IMR-90 (cell line): ENCODE data around the gene CD300H. TPM values are rescaled to one million over a fixed set of nuclear protein-coding genes. Genes with fewer than 3 reads are reported as not detected.

Experiments used
- ATAC-seq: fragments of 200-7000 bp; cut with Tn5 transposase; 2 replicates; pipeline ENCODE4 v1.9.1; 2020; ENCODE audit warnings: low read depth, mild to moderate bottlenecking, moderate library complexity
- BruUV-seq: library from RNA; stranded (reverse); fragments of 400-500 nt; replicated peaks from 2 replicates; lab custom pipeline; 2021; lab: Mats Ljungman, UMichigan
- CTCF ChIA-PET: fragments of 300-600 bp; formaldehyde crosslinking; extraction: SDS; loops from one replicate; lab custom pipeline; 2021; ENCODE audit warnings: antibody characterized with exemption; lab: Yijun Ruan, JAX
- POLR2A ChIA-PET: fragments of 300-600 bp; sonication (Branson Sonifier 250); formaldehyde crosslinking; loops from one replicate; lab custom pipeline; 2022; ENCODE audit warnings: antibody characterized with exemption; ENCODE audit not compliant: unreplicated experiment; lab: Charles Lee
- DNase-seq: peaks from one replicate; pipeline ENCODE4 v3.0.0; 2013
- H2AFZ ChIP-seq: replicated peaks from 2 replicates; pipeline ENCODE3; 2013; ENCODE audit warnings: low read length, mild to moderate bottlenecking; ENCODE audit not compliant: poor library complexity
- H2AK5ac ChIP-seq: 2 replicates; pipeline ENCODE4 v1.6.1; 2013; ENCODE audit warnings: low read depth, low read length, inconsistent platforms
- H2AK9ac ChIP-seq: replicated peaks from 2 replicates; pipeline ENCODE3; 2013; ENCODE audit warnings: mild to moderate bottlenecking, low read depth, low read length, moderate library complexity; ENCODE audit not compliant: poor library complexity
- H2BK120ac ChIP-seq: 2 replicates; pipeline ENCODE4 v1.6.1; 2013; ENCODE audit warnings: low read depth, low read length, inconsistent platforms
- H2BK15ac ChIP-seq: 3 replicates; pipeline ENCODE4 v1.6.1; 2013; ENCODE audit warnings: low read depth, low read length, inconsistent platforms
- H2BK20ac ChIP-seq: 2 replicates; pipeline ENCODE4 v1.6.1; 2013; ENCODE audit warnings: low read depth, mild to moderate bottlenecking, inconsistent platforms, low read length, moderate library complexity
- H2BK5ac ChIP-seq: 2 replicates; pipeline ENCODE4 v1.6.1; 2013; ENCODE audit warnings: mild to moderate bottlenecking, low read depth, low read length, inconsistent platforms; ENCODE audit not compliant: poor library complexity, severe bottlenecking
- H3K14ac ChIP-seq: replicated peaks from 2 replicates; pipeline ENCODE4 v1.6.1; 2013; ENCODE audit warnings: low read depth, low read length, inconsistent platforms
- H3K18ac ChIP-seq: 2 replicates; pipeline ENCODE4 v1.6.1; 2013; ENCODE audit warnings: low read depth, low read length, control low read depth
- H3K23ac ChIP-seq: 2 replicates; pipeline ENCODE4 v1.6.1; 2013; ENCODE audit warnings: low read depth, low read length, inconsistent platforms
- H3K27ac ChIP-seq: 2 replicates; pipeline ENCODE4 v1.5.1; 2013; ENCODE audit warnings: mild to moderate bottlenecking, control low read depth, low read length; ENCODE audit not compliant: insufficient read depth
- H3K27me3 ChIP-seq: 2 replicates; pipeline ENCODE4 v1.6.1; 2013; ENCODE audit warnings: low read length; ENCODE audit not compliant: control insufficient read depth, insufficient read depth
- H3K36me3 ChIP-seq: 2 replicates; pipeline ENCODE4 v1.6.1; 2013; ENCODE audit warnings: low read length, mixed read lengths; ENCODE audit not compliant: control insufficient read depth, insufficient read depth
- H3K4ac ChIP-seq: 2 replicates; pipeline ENCODE4 v1.6.1; 2013; ENCODE audit warnings: low read depth, low read length, inconsistent platforms
- H3K4me1 ChIP-seq: 2 replicates; pipeline ENCODE4 v1.6.1; 2013; ENCODE audit warnings: low read length, mixed read lengths; ENCODE audit not compliant: control insufficient read depth, insufficient read depth
- H3K4me2 ChIP-seq: 2 replicates; pipeline ENCODE4 v1.6.1; 2013; ENCODE audit warnings: low read depth, mild to moderate bottlenecking, control low read depth, low read length, moderate library complexity
- H3K4me3 ChIP-seq: 2 replicates; pipeline ENCODE4 v1.5.1; 2013; ENCODE audit warnings: low read depth, mild to moderate bottlenecking, control low read depth, low read length, moderate library complexity; ENCODE audit not compliant: insufficient read depth
- H3K56ac ChIP-seq: 2 replicates; pipeline ENCODE4 v1.6.1; 2013; ENCODE audit warnings: low read length, inconsistent platforms; ENCODE audit not compliant: insufficient read depth; ENCODE audit errors: extremely low read depth
- H3K79me1 ChIP-seq, 2 experiments: 2 replicates each; pipeline ENCODE4 v1.6.1; 2013; ENCODE audit warnings: low read length in 2 of 2, inconsistent platforms in 1 of 2, low read depth in 1 of 2
- H3K9ac ChIP-seq: 2 replicates; pipeline ENCODE4 v1.6.1; 2013; ENCODE audit warnings: low read depth, low read length, control low read depth
- H3K9me1 ChIP-seq: 2 replicates; pipeline ENCODE4 v1.6.1; 2013; ENCODE audit warnings: low read length, inconsistent platforms; ENCODE audit not compliant: insufficient read depth
- H3K9me3 ChIP-seq: 2 replicates; pipeline ENCODE4 v1.6.1; 2013; ENCODE audit warnings: low read length; ENCODE audit not compliant: control insufficient read depth, insufficient read depth
- H4K20me1 ChIP-seq: 2 replicates; pipeline ENCODE4 v1.6.1; 2013; ENCODE audit warnings: low read length, inconsistent platforms; ENCODE audit not compliant: insufficient read depth
- H4K5ac ChIP-seq: 2 replicates; pipeline ENCODE4 v1.6.1; 2013; ENCODE audit warnings: mild to moderate bottlenecking, low read depth, low read length, control low read depth
- H4K8ac ChIP-seq, 2 experiments: 2 replicates each; pipeline ENCODE4 v1.6.1; 2013; ENCODE audit warnings: low read depth in 2 of 2, low read length in 2 of 2, control low read depth in 1 of 2, inconsistent platforms in 1 of 2
- H4K91ac ChIP-seq: 2 replicates; pipeline ENCODE4 v1.6.1; 2013; ENCODE audit warnings: low read depth, low read length, inconsistent platforms; ENCODE audit not compliant: insufficient read depth
- MAFK ChIP-seq: IDR thresholded peaks from 2 replicates; pipeline ENCODE4 v1.6.1; 2012; ENCODE audit warnings: low read depth, low read length, improper control_type of control experiment
- MXI1 ChIP-seq: IDR thresholded peaks from 2 replicates; pipeline ENCODE4 v1.6.1; 2012; ENCODE audit warnings: low read depth, mild to moderate bottlenecking, low read length, moderate library complexity, borderline replicate concordance
- NFE2L2 ChIP-seq: fragments of 150-350 bp; IDR thresholded peaks from 2 replicates; pipeline ENCODE4 v1.6.1; 2016; ENCODE audit warnings: low read depth, mild to moderate bottlenecking, low read length
- RAD21 ChIP-seq: IDR thresholded peaks from 2 replicates; pipeline ENCODE4 v1.6.1; 2012; ENCODE audit warnings: low read length, improper control_type of control experiment
- WGBS, 2 experiments: methylation state at CpG; one replicate each; pipeline versions ENCODE4 v1.1.5 to v1.1.7; 2013; ENCODE audit warnings: missing lambda C conversion rate in 2 of 2; ENCODE audit not compliant: insufficient read length in 1 of 2; ENCODE audit errors: extremely low coverage in 2 of 2; 5-methylcytosine and 5-hydroxymethylcytosine counted together
- dilution Hi-C: fragments of 300-500 bp; cut with HindIII; formaldehyde crosslinking; loops from one replicate; pipeline ENCODE4 v1.14.3; 2018; ENCODE audit warnings: low sequenced_read_pairs; ENCODE audit not compliant: unreplicated experiment
- in situ Hi-C: fragments of 300-500 bp; cut with MboI; formaldehyde crosslinking; loops from 3 replicates; pipeline ENCODE4 v1.14.3; 2019; ENCODE audit warnings: low sequenced_read_pairs, inconsistent platforms, mixed read lengths
- intact Hi-C: fragments of 100-400 bp; cut with micrococcal nuclease; formaldehyde crosslinking; loops from 2 replicates; pipeline ENCODE4 v1.10.0; 2022
- polyA plus RNA-seq, 3 experiments: library from polyadenylated mRNA; depleted of rRNA; stranded (reverse); fragments of >200 nt; gene quantifications; 2 replicates each; pipeline ENCODE4 v1.2.3, GENCODE V29; 2012; ENCODE audit warnings: low replicate concordance in 1 of 3
- total RNA-seq: library from RNA; depleted of rRNA; stranded (reverse); fragments of >200 nt; gene quantifications from 2 replicates; pipeline ENCODE4 v1.2.3, GENCODE V29; 2012

The CD300H gene
- total and polyA plus RNA-seq, 2 of the 4 experiments (the other 2 are of a cell fraction) = not detected

- Histone ChIP-seq H3K14ac (no peak overlapping the region), H4K5ac (no peak overlapping the region), H3K27me3 (no peaks in the 10 kb centered on the region), H2BK5ac (no peak overlapping the region), H2BK120ac (no peak overlapping the region), H3K56ac (no peak overlapping the region), H3K9me1 (no peaks in the 10 kb centered on the region), H2AK9ac (no peak overlapping the region), H3K9me3 (peaks cover 45% of the 10 kb centered on the region), H3K23ac (no peak overlapping the region), H2AFZ (no peak overlapping the region), H2BK20ac (no peak overlapping the region), H3K9ac (no peak overlapping the region), H3K79me1 (no peaks in the 10 kb centered on the region), H3K4me2 (no peak overlapping the region), H2AK5ac (no peak overlapping the region), H4K91ac (no peak overlapping the region), H4K8ac (no peak overlapping the region), H2BK15ac (no peak overlapping the region), H3K18ac (no peak overlapping the region), H4K20me1 (no peaks in the 10 kb centered on the region), H3K4me1 (no peaks in the 10 kb centered on the region), H3K4me3 (no peak overlapping the region), H3K27ac (no peak overlapping the region), H3K4ac (no peak overlapping the region), H3K36me3 (no peaks in the 10 kb centered on the region)
- CTCF ChIA-PET = interaction anchor here (0.6 kb wide), 1 partner anchor 189 kb away, joined by 5 read pairs; no protein-coding TSS in a partner anchor
- intact Hi-C loops (no loop called here), in situ Hi-C loops (no loop called here), dilution Hi-C loops (no loop called here)
- no peak for ATAC-seq
- TF ChIP-seq MXI1 (no peak), RAD21 (no peak), NFE2L2 (no peak), MAFK (no peak)
- BruUV-seq = no TSS peak
- 35% methylated on average over 5 of the region's 10 CpGs; no CpG with 5 or more reads in 1 of the 2 experiments for WGBS, 2 experiments
- no peak for DNase-seq
- POLR2A ChIA-PET = no interaction called here
Measured at GRCh38 chr17:74522381-74523105, 44.8 kb downstream of the CD300H start.
